H1 (cell line): ENCODE measurements around the gene KRTAP12-3. TPM values are rescaled to one million over a fixed set of nuclear protein-coding genes. Genes with fewer than 3 reads are reported as not detected.

ENCODE experiments used
- ASH2L ChIP-seq: fragments of 200-600, 300-600 bp; sonication (generic); IDR thresholded peaks from one replicate; pipeline ENCODE4 v1.7.1; 2017; ENCODE audit warnings: low read length
- polyA plus RNA-seq, 7 experiments: library from polyadenylated mRNA; depleted of rRNA in 3 of 7; stranded (reverse) in 5 of 7; unstranded in 2 of 7; fragments of >200 nt in 5 of 7; fragments of 200-250 nt in 2 of 7; gene quantifications; 1 replicate in 5 of 7; 2 replicates in 1 of 7; 4 replicates in 1 of 7; pipeline versions ENCODE4 v1.2.1 to v1.2.3, GENCODE V29; 2011 to 2013; ENCODE audit warnings: missing spikeins in 2 of 7, mixed read lengths in 2 of 7
- total RNA-seq: library from RNA; stranded (reverse); fragmentation: NEBNext Ultra II Directional; extraction: Animal tissue kit (Norgen Biotek cat#: 25700); gene quantifications from 2 replicates; pipeline ENCODE4 v1.2.1, GENCODE V29; 2021
- TF ChIP-seq, protein P1 (sequence below): IDR thresholded peaks from 2 replicates; pipeline ENCODE4 v1.6.1; 2011; ENCODE audit warnings: low read length, improper control_type of control experiment

The KRTAP12-3 gene
- total and polyA plus RNA-seq, 2 of the 8 experiments (the other 6 are each of a cell fraction or from before 2014, with no cell fraction given), result not detected

DNA sequence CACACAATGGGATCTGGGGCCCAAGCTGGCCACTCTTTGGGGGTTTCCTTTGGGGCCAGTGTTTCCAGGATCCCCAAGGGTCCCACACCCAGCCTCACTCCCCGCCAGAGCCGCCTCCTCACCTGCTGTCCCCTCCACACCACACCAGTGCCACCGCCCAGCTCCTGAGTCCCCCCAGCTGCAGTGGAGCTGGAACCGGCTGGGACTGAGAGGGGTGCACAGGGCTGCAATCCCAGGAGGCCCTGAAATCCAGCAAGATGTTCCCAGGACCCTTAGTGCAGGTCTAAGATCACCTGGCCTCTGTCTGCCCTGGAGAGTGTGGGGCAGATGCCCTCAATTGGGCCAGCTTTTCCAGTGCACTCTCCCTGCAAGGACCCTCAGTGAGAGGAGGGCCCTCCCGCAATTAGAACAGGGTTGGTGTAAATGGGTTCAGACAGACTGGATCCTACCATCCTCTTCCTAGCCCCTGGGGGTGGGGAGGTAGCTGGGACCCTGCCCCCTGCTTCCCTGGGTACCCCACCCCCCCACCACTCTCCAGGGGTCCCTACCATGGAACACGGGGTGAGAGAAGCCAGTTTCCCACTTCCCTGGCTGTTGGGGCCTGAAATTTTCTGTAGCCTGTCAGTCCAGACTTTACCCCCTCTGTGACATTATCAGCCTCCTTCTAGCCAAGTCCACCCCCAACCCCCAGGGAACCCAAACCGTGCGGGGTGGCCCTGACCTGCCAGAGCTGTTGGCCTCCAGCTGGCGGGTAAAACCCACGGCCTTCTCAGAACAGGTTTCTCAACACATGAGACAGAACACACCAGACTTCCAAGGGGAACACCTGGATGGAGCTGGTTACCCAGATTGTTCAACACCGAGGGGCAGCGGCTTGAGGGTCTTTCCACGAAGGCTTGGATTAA is 46.3 kb downstream of the KRTAP12-3 start (continued):
- TF ChIP-seq, protein P1, sequence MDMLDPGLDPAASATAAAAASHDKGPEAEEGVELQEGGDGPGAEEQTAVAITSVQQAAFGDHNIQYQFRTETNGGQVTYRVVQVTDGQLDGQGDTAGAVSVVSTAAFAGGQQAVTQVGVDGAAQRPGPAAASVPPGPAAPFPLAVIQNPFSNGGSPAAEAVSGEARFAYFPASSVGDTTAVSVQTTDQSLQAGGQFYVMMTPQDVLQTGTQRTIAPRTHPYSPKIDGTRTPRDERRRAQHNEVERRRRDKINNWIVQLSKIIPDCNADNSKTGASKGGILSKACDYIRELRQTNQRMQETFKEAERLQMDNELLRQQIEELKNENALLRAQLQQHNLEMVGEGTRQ, result no peak
- no peak for TF ChIP-seq ASH2L
